GM23338 (cell line): ENCODE measurements around the gene PPM1H. TPM values are rescaled to one million over a fixed set of nuclear protein-coding genes. Genes with fewer than 3 reads are reported as not detected.
A peak's percentile ranks its signal among the peaks of the same experiment; 100 is the strongest.

Experiments used
- ATAC-seq: fragments of 200-7000 bp; cut with Tn5 transposase; 3 replicates; pipeline ENCODE4 v1.9.1; 2020
- DNase-seq: peaks from one replicate; pipeline ENCODE4 v3.0.0-alpha.2; 2015; ENCODE audit warnings: low spot score
- H2AFZ ChIP-seq: fragments of 200-600 bp; sonication (generic); 2 replicates; pipeline ENCODE4 v1.8.0; 2016; ENCODE audit warnings: antibody characterized with exemption, mild to moderate bottlenecking, moderate library complexity
- H3F3A ChIP-seq: fragments of 200-600 bp; sonication (generic); replicated peaks from 2 replicates; pipeline ENCODE4 v1.8.0; 2017; ENCODE audit warnings: antibody characterized with exemption, mixed run types, low read depth
- H3K27ac ChIP-seq: fragments of 200-600 bp; sonication (generic); 2 replicates; pipeline ENCODE4 v1.6.1; 2016; ENCODE audit warnings: low read depth
- H3K27me3 ChIP-seq: fragments of 200-600 bp; sonication (generic); 2 replicates; pipeline ENCODE4 v1.8.0; 2016; ENCODE audit warnings: mild to moderate bottlenecking, mixed run types, moderate library complexity; ENCODE audit not compliant: insufficient read depth
- H3K36me3 ChIP-seq: fragments of 200-600 bp; sonication (generic); 2 replicates; pipeline ENCODE4 v1.8.0; 2016; ENCODE audit warnings: mild to moderate bottlenecking; ENCODE audit not compliant: insufficient read depth
- H3K4me1 ChIP-seq: fragments of 200-600 bp; sonication (generic); 2 replicates; pipeline ENCODE4 v1.8.0; 2016; ENCODE audit warnings: mild to moderate bottlenecking, moderate library complexity; ENCODE audit not compliant: insufficient read depth
- H3K4me2 ChIP-seq: fragments of 200-600 bp; sonication (generic); 2 replicates; pipeline ENCODE4 v1.7.1; 2017; ENCODE audit warnings: mixed run types
- H3K4me3 ChIP-seq: fragments of 200-600 bp; sonication (generic); 2 replicates; pipeline ENCODE4 v1.6.1; 2016; ENCODE audit warnings: mixed run types
- H3K79me2 ChIP-seq: fragments of 200-600 bp; sonication (generic); replicated peaks from 2 replicates; pipeline ENCODE4 v1.8.0; 2017; ENCODE audit warnings: mild to moderate bottlenecking; ENCODE audit not compliant: insufficient read depth
- H3K9me2 ChIP-seq: fragments of 200-600 bp; sonication (generic); 2 replicates; pipeline ENCODE4 v1.8.0; 2017; ENCODE audit not compliant: insufficient read depth
- H4K20me1 ChIP-seq: fragments of 200-600 bp; sonication (generic); replicated peaks from 2 replicates; pipeline ENCODE4 v1.8.0; 2017; ENCODE audit warnings: mild to moderate bottlenecking; ENCODE audit not compliant: insufficient read depth
- H3K27ac Mint-ChIP-seq: 2 replicates; pipeline ENCODE4 v1.8.0; 2020; ENCODE audit warnings: inconsistent platforms, mild to moderate bottlenecking, moderate library complexity, mixed read lengths
- H3K27me3 Mint-ChIP-seq: 3 replicates; pipeline ENCODE4 v1.8.0; 2022; ENCODE audit warnings: low read depth, mild to moderate bottlenecking, moderate library complexity, mixed read lengths, inconsistent platforms; ENCODE audit not compliant: insufficient read depth, poor library complexity
- H3K36me3 Mint-ChIP-seq: 3 replicates; pipeline ENCODE4 v1.8.0; 2021; ENCODE audit warnings: low read depth, mild to moderate bottlenecking, inconsistent platforms, moderate library complexity, mixed read lengths
- H3K4me1 Mint-ChIP-seq: 3 replicates; pipeline ENCODE4 v1.8.0; 2020; ENCODE audit warnings: mild to moderate bottlenecking, inconsistent platforms, mixed read lengths
- H3K4me3 Mint-ChIP-seq: 3 replicates; pipeline ENCODE4 v1.8.0; 2021; ENCODE audit warnings: moderate library complexity, mild to moderate bottlenecking, inconsistent platforms, mixed read lengths
- H3K9me3 Mint-ChIP-seq: 3 replicates; pipeline ENCODE4 v1.8.0; 2020; ENCODE audit warnings: moderate library complexity, mild to moderate bottlenecking, inconsistent platforms, mixed read lengths
- CREB1 ChIP-seq: fragments of 250-450 bp; sonication (Bioruptor Pico); IDR thresholded peaks from 2 replicates; pipeline ENCODE4 v1.5.0; 2020; ENCODE audit warnings: low read depth, mild to moderate bottlenecking, moderate library complexity
- EZH2 ChIP-seq: fragments of 200-600 bp; sonication (generic); IDR thresholded peaks from one replicate; pipeline ENCODE4 v1.8.0; 2017; ENCODE audit warnings: antibody characterized with exemption, mild to moderate bottlenecking, low read depth; ENCODE audit not compliant: unreplicated experiment
- EZH2phosphoT487 ChIP-seq: fragments of 200-600 bp; sonication (generic); IDR thresholded peaks from one replicate; pipeline ENCODE4 v1.8.1; 2018; ENCODE audit warnings: antibody characterized with exemption; ENCODE audit not compliant: unreplicated experiment
- JUNB ChIP-seq: IDR thresholded peaks from one replicate; pipeline ENCODE4 v1.6.1; 2016; ENCODE audit warnings: antibody characterized with exemption; ENCODE audit not compliant: unreplicated experiment
- NANOG ChIP-seq: IDR thresholded peaks from 2 replicates; pipeline ENCODE4 v1.6.1; 2016; ENCODE audit warnings: antibody characterized with exemption, borderline replicate concordance
- POLR2AphosphoS5 ChIP-seq: IDR thresholded peaks from 2 replicates; pipeline ENCODE4 v1.6.1; 2016; ENCODE audit warnings: antibody characterized with exemption, low read depth
- STAT1 ChIP-seq: IDR thresholded peaks from one replicate; pipeline ENCODE4 v1.6.1; 2016; ENCODE audit warnings: antibody characterized with exemption; ENCODE audit not compliant: unreplicated experiment
- ZNF114 ChIP-seq: fragments of 250-450 bp; sonication (Bioruptor Pico); IDR thresholded peaks from 2 replicates; pipeline ENCODE4 v1.5.0; 2020; ENCODE audit warnings: mild to moderate bottlenecking, moderate library complexity
- ZNF331 ChIP-seq: fragments of 250-450 bp; sonication (Bioruptor Pico); IDR thresholded peaks from 2 replicates; pipeline ENCODE4 v1.5.0; 2020; ENCODE audit warnings: low read depth, mild to moderate bottlenecking, moderate library complexity
- polyA plus RNA-seq: library from polyadenylated mRNA; unstranded; fragments of >200 nt; fragmentation: Nextera tagmentation; extraction: Ambion mirVana; gene quantifications from 2 replicates; pipeline ENCODE4 v1.2.1, GENCODE V29; 2016
- total RNA-seq: library from RNA; depleted of rRNA; stranded (reverse); fragments of >200 nt; shearing (Covaris generic); gene quantifications from 2 replicates; pipeline ENCODE4 v1.2.3, GENCODE V29; 2014
- TF ChIP-seq, protein P1 (sequence below): fragments of 250-450 bp; sonication (Bioruptor Pico); IDR thresholded peaks from 2 replicates; pipeline ENCODE4 v1.5.0; 2020; ENCODE audit warnings: mild to moderate bottlenecking, moderate library complexity
- TF ChIP-seq, protein P2 (sequence below), 2 experiments: fragments of 200-600 bp in 1 of 2; sonication (generic) in 1 of 2; conservative IDR thresholded peaks; 2 replicates each; pipeline versions ENCODE4 v1.5.1 to v1.6.1; 2016 to 2017; ENCODE audit warnings: antibody characterized with exemption in 2 of 2, low read depth in 2 of 2, mild to moderate bottlenecking in 2 of 2, moderate library complexity in 1 of 2
- TF ChIP-seq, protein P3 (sequence below): IDR thresholded peaks from 2 replicates; pipeline ENCODE4 v1.6.1; 2016; ENCODE audit warnings: antibody characterized with exemption

PPM1H gene
- total and polyA plus RNA-seq, 2 experiments from 2014 or later, result 11.4 to 41.2 TPM

DNA sequence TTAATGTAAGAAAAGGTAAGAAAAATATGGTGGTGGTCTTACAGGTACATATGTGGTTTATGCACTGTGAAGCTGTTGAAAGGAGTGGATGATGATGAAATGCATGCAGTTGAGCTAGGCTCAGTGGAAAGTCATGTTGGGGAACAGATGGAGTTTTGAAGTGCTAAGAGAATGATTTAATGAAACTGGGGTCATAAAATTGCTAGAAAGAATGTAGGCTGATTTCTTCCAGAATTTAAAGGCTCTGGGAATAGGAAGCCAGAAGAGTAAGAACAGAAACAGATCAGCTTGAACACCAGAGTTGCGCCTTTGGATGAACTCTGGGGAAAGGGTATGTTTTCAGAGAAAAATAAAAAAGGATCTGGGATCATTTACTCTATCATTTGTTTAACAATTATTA lies 321.9 kb downstream of the PPM1H start (continued):
- TF ChIP-seq, protein P1, sequence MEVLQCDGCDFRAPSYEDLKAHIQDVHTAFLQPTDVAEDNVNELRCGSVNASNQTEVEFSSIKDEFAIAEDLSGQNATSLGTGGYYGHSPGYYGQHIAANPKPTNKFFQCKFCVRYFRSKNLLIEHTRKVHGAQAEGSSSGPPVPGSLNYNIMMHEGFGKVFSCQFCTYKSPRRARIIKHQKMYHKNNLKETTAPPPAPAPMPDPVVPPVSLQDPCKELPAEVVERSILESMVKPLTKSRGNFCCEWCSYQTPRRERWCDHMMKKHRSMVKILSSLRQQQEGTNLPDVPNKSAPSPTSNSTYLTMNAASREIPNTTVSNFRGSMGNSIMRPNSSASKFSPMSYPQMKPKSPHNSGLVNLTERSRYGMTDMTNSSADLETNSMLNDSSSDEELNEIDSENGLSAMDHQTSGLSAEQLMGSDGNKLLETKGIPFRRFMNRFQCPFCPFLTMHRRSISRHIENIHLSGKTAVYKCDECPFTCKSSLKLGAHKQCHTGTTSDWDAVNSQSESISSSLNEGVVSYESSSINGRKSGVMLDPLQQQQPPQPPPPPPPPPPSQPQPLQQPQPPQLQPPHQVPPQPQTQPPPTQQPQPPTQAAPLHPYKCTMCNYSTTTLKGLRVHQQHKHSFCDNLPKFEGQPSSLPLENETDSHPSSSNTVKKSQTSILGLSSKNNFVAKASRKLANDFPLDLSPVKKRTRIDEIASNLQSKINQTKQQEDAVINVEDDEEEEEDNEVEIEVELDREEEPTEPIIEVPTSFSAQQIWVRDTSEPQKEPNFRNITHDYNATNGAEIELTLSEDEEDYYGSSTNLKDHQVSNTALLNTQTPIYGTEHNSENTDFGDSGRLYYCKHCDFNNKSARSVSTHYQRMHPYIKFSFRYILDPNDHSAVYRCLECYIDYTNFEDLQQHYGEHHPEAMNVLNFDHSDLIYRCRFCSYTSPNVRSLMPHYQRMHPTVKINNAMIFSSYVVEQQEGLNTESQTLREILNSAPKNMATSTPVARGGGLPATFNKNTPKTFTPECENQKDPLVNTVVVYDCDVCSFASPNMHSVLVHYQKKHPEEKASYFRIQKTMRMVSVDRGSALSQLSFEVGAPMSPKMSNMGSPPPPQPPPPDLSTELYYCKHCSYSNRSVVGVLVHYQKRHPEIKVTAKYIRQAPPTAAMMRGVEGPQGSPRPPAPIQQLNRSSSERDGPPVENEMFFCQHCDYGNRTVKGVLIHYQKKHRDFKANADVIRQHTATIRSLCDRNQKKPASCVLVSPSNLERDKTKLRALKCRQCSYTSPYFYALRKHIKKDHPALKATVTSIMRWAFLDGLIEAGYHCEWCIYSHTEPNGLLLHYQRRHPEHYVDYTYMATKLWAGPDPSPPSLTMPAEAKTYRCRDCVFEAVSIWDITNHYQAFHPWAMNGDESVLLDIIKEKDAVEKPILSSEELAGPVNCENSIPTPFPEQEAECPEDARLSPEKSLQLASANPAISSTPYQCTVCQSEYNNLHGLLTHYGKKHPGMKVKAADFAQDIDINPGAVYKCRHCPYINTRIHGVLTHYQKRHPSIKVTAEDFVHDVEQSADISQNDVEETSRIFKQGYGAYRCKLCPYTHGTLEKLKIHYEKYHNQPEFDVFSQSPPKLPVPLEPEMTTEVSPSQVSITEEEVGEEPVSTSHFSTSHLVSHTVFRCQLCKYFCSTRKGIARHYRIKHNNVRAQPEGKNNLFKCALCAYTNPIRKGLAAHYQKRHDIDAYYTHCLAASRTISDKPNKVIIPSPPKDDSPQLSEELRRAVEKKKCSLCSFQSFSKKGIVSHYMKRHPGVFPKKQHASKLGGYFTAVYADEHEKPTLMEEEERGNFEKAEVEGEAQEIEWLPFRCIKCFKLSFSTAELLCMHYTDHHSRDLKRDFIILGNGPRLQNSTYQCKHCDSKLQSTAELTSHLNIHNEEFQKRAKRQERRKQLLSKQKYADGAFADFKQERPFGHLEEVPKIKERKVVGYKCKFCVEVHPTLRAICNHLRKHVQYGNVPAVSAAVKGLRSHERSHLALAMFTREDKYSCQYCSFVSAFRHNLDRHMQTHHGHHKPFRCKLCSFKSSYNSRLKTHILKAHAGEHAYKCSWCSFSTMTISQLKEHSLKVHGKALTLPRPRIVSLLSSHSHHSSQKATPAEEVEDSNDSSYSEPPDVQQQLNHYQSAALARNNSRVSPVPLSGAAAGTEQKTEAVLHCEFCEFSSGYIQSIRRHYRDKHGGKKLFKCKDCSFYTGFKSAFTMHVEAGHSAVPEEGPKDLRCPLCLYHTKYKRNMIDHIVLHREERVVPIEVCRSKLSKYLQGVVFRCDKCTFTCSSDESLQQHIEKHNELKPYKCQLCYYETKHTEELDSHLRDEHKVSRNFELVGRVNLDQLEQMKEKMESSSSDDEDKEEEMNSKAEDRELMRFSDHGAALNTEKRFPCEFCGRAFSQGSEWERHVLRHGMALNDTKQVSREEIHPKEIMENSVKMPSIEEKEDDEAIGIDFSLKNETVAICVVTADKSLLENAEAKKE, result no peak
- TF ChIP-seq ZNF114 (CRISPR knock-in tag) (no peak), STAT1 (no peak), EZH2 (no peak), POLR2AphosphoS5 (no peak), EZH2phosphoT487 (no peak), NANOG (no peak), ZNF331 (CRISPR knock-in tag) (no peak)
- TF ChIP-seq, protein P2, sequence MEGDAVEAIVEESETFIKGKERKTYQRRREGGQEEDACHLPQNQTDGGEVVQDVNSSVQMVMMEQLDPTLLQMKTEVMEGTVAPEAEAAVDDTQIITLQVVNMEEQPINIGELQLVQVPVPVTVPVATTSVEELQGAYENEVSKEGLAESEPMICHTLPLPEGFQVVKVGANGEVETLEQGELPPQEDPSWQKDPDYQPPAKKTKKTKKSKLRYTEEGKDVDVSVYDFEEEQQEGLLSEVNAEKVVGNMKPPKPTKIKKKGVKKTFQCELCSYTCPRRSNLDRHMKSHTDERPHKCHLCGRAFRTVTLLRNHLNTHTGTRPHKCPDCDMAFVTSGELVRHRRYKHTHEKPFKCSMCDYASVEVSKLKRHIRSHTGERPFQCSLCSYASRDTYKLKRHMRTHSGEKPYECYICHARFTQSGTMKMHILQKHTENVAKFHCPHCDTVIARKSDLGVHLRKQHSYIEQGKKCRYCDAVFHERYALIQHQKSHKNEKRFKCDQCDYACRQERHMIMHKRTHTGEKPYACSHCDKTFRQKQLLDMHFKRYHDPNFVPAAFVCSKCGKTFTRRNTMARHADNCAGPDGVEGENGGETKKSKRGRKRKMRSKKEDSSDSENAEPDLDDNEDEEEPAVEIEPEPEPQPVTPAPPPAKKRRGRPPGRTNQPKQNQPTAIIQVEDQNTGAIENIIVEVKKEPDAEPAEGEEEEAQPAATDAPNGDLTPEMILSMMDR (conservative IDR thresholded peaks at IDR 0.05; ENCODE audit: low read depth in 2 of 2), result no peak

DNA sequence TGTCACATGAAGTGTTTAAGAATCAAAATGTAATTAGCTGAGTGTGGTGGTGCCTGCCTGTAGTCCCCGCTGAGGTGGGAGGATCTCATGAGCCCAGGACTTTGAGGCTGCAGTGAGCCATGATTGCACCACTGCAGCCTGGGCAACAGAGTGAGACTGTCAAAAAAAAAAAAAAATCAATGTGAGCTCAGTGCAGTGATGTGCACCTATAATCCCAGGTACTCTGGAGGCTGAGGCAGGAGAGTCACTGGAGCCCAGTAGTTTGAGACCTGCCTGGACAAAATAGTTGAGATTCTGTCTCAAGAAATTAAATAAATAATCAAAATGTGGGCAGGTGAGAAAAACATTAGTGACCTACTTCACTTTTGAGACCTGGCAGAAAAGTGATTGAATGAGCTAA lies 328.3 kb downstream of the PPM1H start:
- Histone ChIP-seq H3K79me2 (peaks cover 65% of the 10 kb centered on the region), H3K9me2 (no peaks in the 10 kb centered on the region), H3K36me3 (no peaks in the 10 kb centered on the region), H3K27ac (no peak overlapping the region), H2AFZ (no peak overlapping the region), H3K27me3 (no peaks in the 10 kb centered on the region), H4K20me1 (no peaks in the 10 kb centered on the region; the same call in 1 of the 2 replicates), H3K4me1 (peaks cover 12% of the 10 kb centered on the region), H3K4me2 (peak overlapping the region; percentile 14; the same call in 1 of the 2 replicates), H3F3A (no peaks in the 10 kb centered on the region), H3K4me3 (no peak overlapping the region)
- Mint-ChIP-seq H3K4me3 (no peak overlapping the region), H3K36me3 (no peaks in the 10 kb centered on the region; the same call in 2 of the 3 replicates), H3K9me3 (no peaks in the 10 kb centered on the region), H3K27me3 (peaks cover 15% of the 10 kb centered on the region), H3K27ac (no peak overlapping the region), H3K4me1 (peaks cover 34% of the 10 kb centered on the region; the same call in 2 of the 3 replicates)
- DNase-seq, result no peak
- ATAC-seq, result no peak
- TF ChIP-seq ZNF331 (CRISPR knock-in tag) (no peak), ZNF114 (CRISPR knock-in tag) (no peak), EZH2 (no peak), EZH2phosphoT487 (no peak), CREB1 (CRISPR knock-in tag) (no peak), NANOG (no peak), JUNB (no peak)
- TF ChIP-seq, protein P3, sequence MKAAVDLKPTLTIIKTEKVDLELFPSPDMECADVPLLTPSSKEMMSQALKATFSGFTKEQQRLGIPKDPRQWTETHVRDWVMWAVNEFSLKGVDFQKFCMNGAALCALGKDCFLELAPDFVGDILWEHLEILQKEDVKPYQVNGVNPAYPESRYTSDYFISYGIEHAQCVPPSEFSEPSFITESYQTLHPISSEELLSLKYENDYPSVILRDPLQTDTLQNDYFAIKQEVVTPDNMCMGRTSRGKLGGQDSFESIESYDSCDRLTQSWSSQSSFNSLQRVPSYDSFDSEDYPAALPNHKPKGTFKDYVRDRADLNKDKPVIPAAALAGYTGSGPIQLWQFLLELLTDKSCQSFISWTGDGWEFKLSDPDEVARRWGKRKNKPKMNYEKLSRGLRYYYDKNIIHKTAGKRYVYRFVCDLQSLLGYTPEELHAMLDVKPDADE, result no peak
- TF ChIP-seq, protein P2 (conservative IDR thresholded peaks at IDR 0.05; ENCODE audit: low read depth in 2 of 2), result no peak
